Heart left ventricle (tissue), 16 donors: ENCODE measurements around the gene ARL8B. TPM values are rescaled to one million over a fixed set of nuclear protein-coding genes. Genes with fewer than 3 reads are reported as not detected.

Source experiments
- ATAC-seq, 4 donors: fragments of 200-7000 bp; cut with Tn5 transposase; one replicate each; pipeline ENCODE4 v1.9.1; 2020 to 2022; ENCODE audit warnings: moderate library complexity in 4 of 4, mild to moderate bottlenecking in 3 of 4, moderate number of reproducible peaks in 1 of 4
- DNase-seq, 5 donors: peaks; one replicate each; pipeline ENCODE4 v3.0.0-alpha.2; 2020
- H3K27ac ChIP-seq, 12 donors: fragments of 200-600 bp; sonication (generic) in 4 of 12; one replicate each; pipeline versions ENCODE4 v1.5.0 to v1.8.0; 2016 to 2022; ENCODE audit warnings: mild to moderate bottlenecking in 2 of 12
- H3K27me3 ChIP-seq, 9 donors: fragments of 200-600 bp; sonication (generic) in 2 of 9; one replicate each; pipeline versions ENCODE4 v1.5.1 to v1.8.0; 2016 to 2022; ENCODE audit warnings: mild to moderate bottlenecking in 3 of 9
- H3K36me3 ChIP-seq, 9 donors: fragments of 200-600 bp; sonication (generic) in 2 of 9; one replicate each; pipeline versions ENCODE4 v1.5.0 to v1.8.0; 2018 to 2022; ENCODE audit warnings: mild to moderate bottlenecking in 2 of 9
- H3K4me1 ChIP-seq, 12 donors: fragments of 200-600 bp; sonication (generic) in 4 of 12; one replicate each; pipeline versions ENCODE4 v1.5.0 to v1.8.0; 2016 to 2022; ENCODE audit warnings: mild to moderate bottlenecking in 3 of 12
- H3K4me3 ChIP-seq, 12 donors: fragments of 200-600 bp; sonication (generic) in 4 of 12; one replicate each; pipeline versions ENCODE4 v1.5.0 to v1.8.0; 2017 to 2022; ENCODE audit warnings: mild to moderate bottlenecking in 9 of 12, moderate library complexity in 4 of 12
- H3K9me3 ChIP-seq, 12 donors: fragments of 200-600 bp; sonication (generic) in 4 of 12; one replicate each; pipeline versions ENCODE4 v1.5.0 to v1.8.0; 2016 to 2022; ENCODE audit warnings: mild to moderate bottlenecking in 1 of 12
- CTCF ChIP-seq, 12 donors: fragments of 200-600 bp; sonication (generic) in 4 of 12; IDR thresholded peaks; one replicate each; pipeline versions ENCODE4 v1.5.0 to v1.8.0; 2018 to 2022; ENCODE audit warnings: antibody characterized with exemption in 12 of 12, mild to moderate bottlenecking in 5 of 12
- POLR2A ChIP-seq, 2 donors: fragments of 450-650 bp; IDR thresholded peaks; one replicate each; pipeline ENCODE4 v1.6.1; 2017; ENCODE audit warnings: antibody characterized with exemption in 2 of 2, mild to moderate bottlenecking in 2 of 2, moderate library complexity in 2 of 2
- whole genome bisulfite sequencing, 4 donors: extraction: QIAGEN DNeasy Blood & Tissue Kit in 2 of 4; methylation state at CpG; one replicate each; pipeline versions ENCODE4 v1.1.5 to v1.1.7; 2013 to 2018; 5-methylcytosine and 5-hydroxymethylcytosine counted together
- intact Hi-C, 10 donors: fragments of 100-400 bp; cut with DNase I; formaldehyde crosslinking; loops; one replicate each; pipeline versions ENCODE4 v1.11.1 to v1.14.2; 2022
- polyA plus RNA-seq, 2 donors: library from polyadenylated mRNA; stranded (reverse); fragments of 200-250 nt; gene quantifications; one replicate each; pipeline ENCODE4 v1.2.3, GENCODE V29; 2013
- total RNA-seq, 9 donors: library from RNA; depleted of rRNA in 2 of 9; stranded (reverse); fragments of >200 nt in 2 of 9; fragmentation: NEBNext Ultra II Directional in 3 of 9; extraction: Animal tissue kit (Norgen Biotek cat#: 25700) in 3 of 9; gene quantifications; one replicate each; pipeline versions ENCODE4 v1.1.0 to v1.2.4, GENCODE V29; 2016 to 2023
- donor health status: ischemic (EF 13 %, LVEDD 7.1; RV severe dilation, severe dysfunction).
- donor health status: healthy with polysubstance abuse.
- donor health status: DM: no; HTN: yes; CAD: no.
- donor health status: DM: no; HTN: no; CAD: no.
- donor health status: ischemic (EF 25% LVEDD 6.9; RV normal size, moderate dysfunction).
- donor health status: ischemic (EF 25% LVEDD 5.7; RV mildly dilated, moderate dysfunction).
- donor health status: healthy.
- donor health status: DM: yes; HTN: yes; CAD: no.
- donor health status: ischemic (EF 35%, LVEDD 5.7; RV mildly dilated, moderate dysfunction).
- donor health status: nonischemic (EF 11% LVEDD 7.7; RV severe dilation, severe dysfunction).
- donor health status: DM: yes; HTN: yes; CAD: no.
- donor health status: PGD.
- donor health status: ischemic (EF 29% LVEDD 5.4; RV normal size, mild dysfunction).
- donor health status: nonischemic (EF 23%, LVEDD 6.1; RV moderate dilation, normal function).

The ARL8B gene
- total and polyA plus RNA-seq, 11 donors = 32.9 to 106 (median 64.0) TPM

GRCh38 chr3:5140230-5140621 lies 18.1 kb downstream of the ARL8B start:
- DNase-seq (no peak), ATAC-seq (no peak)
- Histone ChIP-seq H3K36me3 (no peaks in the 10 kb centered on the region), H3K27ac (peak overlapping the region in 1 of 12 donors; percentile 78), H3K9me3 (peaks cover 0 to 14% (median 0%) of the 10 kb centered on the region in 12 donors), H3K4me3 (no peak overlapping the region), H3K4me1 (peaks cover 13 to 91% (median 30%) of the 10 kb centered on the region in 12 donors), H3K27me3 (no peaks in the 10 kb centered on the region)
- intact Hi-C loops = no loop called here
- 86 to 93% (median 89%) methylated on average over 4 of the region's 4 CpGs for WGBS, 4 donors
- TF ChIP-seq CTCF (IDR thresholded peaks at IDR 0.05) = no peak

- TF ChIP-seq POLR2A (IDR thresholded peaks at IDR 0.05) = no peak
- no peak for TF ChIP-seq CTCF (IDR thresholded peaks at IDR 0.05)
- H3K27ac ChIP-seq = no peak overlapping the region
- intact Hi-C loops = no loop called here
- no peak for DNase-seq
- no peak for ATAC-seq
- peaks cover 0 to 14% (median 0%) of the 10 kb centered on the region in 12 donors for H3K9me3 ChIP-seq
- H3K27me3 ChIP-seq = no peaks in the 10 kb centered on the region
- no peaks in the 10 kb centered on the region for H3K36me3 ChIP-seq
- WGBS, 4 donors = 94 to 96% (median 95%) methylated on average over 6 of the region's 6 CpGs
- H3K4me1 ChIP-seq = peaks cover 13 to 97% (median 30%) of the 10 kb centered on the region in 12 donors
- H3K4me3 ChIP-seq = no peak overlapping the region
These were observed 18.7 kb downstream of the ARL8B start for GRCh38 chr3:5140839-5141238.

- no peak for ATAC-seq
- intact Hi-C loops = no loop called here
- H3K9me3 ChIP-seq = peaks cover 0 to 14% (median 0%) of the 10 kb centered on the region in 12 donors
- WGBS, 4 donors = 94 to 98% (median 96%) methylated on average over 4 of the region's 4 CpGs
- no peak overlapping the region for H3K27ac ChIP-seq
- no peak overlapping the region for H3K4me3 ChIP-seq
- no peaks in the 10 kb centered on the region for H3K27me3 ChIP-seq
- peaks cover 13 to 91% (median 28%) of the 10 kb centered on the region in 12 donors for H3K4me1 ChIP-seq
- no peaks in the 10 kb centered on the region for H3K36me3 ChIP-seq
- no peak for DNase-seq
- TF ChIP-seq CTCF (IDR thresholded peaks at IDR 0.05) (no peak), POLR2A (IDR thresholded peaks at IDR 0.05) (no peak)
These were observed 19.7 kb downstream of the ARL8B start for GRCh38 chr3:5141760-5142159.

GRCh38 chr3:5143464-5143863 lies 21.4 kb downstream of the ARL8B start:
- Histone ChIP-seq H3K27me3 (no peaks in the 10 kb centered on the region), H3K27ac (peak overlapping the region in 1 of 12 donors; percentile 44), H3K4me3 (no peak overlapping the region), H3K36me3 (no peaks in the 10 kb centered on the region), H3K9me3 (peaks cover 0 to 19% (median 0%) of the 10 kb centered on the region in 12 donors), H3K4me1 (peaks cover 7 to 84% (median 21%) of the 10 kb centered on the region in 12 donors)
- TF ChIP-seq POLR2A (IDR thresholded peaks at IDR 0.05) (no peak), CTCF (IDR thresholded peaks at IDR 0.05) (no peak)
- WGBS, 4 donors = 96 to 97% (median 97%) methylated on average over 4 of the region's 4 CpGs
- ATAC-seq (no peak), DNase-seq (no peak)
- intact Hi-C loops = no loop called here
